GM18517 (cell line): ENCODE measurements around the gene JPH3.

Experiments
- ATAC-seq: cut with Tn5 transposase; IDR thresholded peaks from one replicate; pipeline ENCODE4 v1.9.1; 2021; ENCODE audit warnings: mild to moderate bottlenecking, moderate library complexity; ENCODE audit not compliant: unreplicated experiment

JPH3 gene

DNA sequence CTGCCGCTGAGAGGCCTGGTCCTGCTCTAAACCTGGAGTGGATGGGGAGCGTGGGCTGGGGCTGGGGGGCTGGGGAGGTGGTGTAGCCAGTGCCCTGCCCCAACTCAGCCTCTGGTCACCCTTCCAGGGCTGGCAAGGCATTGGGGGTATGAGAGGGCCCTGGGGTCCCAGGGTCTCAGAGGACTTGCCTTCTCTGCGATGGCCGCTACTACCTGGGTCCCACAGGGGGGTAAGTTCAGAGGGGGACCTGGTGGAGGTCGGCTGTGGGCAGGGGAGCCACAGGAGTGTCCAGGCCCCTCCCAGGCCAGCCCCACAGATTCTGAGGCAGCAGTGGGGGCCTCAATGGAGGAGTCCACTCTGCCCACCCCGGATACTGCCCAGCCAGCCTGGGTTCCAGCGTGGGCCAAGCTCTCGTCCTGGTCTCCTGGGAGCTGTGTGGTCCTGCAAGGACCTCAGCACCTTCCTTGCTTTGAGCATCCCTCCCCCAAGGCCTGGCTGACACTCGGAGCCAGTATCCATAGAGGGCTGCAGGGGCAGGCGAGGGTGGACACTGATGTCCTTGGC lies 20.5 kb downstream of the JPH3 start:
- ATAC-seq, result no peak

DNA sequence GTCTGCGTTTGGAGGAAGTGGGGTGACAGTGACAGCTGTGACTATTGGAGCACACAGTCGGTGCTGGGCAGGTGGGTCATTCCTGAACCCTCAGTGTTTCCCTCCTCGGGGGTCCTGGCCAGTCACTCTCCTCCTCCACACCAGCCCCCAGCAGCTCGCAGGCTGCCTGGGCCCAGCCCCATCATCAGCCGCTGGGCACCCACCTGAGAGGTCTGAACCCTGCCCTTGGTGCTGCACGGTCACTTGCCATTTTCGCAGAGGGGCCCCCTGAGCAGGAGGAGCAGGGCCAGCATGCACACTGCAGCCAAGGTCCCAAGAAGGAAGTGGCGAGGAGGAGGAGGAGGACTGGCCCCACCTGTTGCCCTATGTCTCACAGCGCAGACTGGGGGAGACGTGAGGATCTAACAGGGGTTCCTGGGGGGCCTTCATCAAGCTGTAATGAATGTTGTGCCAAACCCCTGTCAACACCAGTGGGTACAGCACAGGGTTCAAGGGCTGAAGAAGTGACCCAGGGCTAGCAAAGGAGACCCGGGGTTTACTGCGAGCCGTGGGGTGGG lies 23.0 kb downstream of the JPH3 start:
- no peak for ATAC-seq

GRCh38 chr16:87626401-87626800 lies 24.1 kb downstream of the JPH3 start:
- no peak for ATAC-seq

DNA sequence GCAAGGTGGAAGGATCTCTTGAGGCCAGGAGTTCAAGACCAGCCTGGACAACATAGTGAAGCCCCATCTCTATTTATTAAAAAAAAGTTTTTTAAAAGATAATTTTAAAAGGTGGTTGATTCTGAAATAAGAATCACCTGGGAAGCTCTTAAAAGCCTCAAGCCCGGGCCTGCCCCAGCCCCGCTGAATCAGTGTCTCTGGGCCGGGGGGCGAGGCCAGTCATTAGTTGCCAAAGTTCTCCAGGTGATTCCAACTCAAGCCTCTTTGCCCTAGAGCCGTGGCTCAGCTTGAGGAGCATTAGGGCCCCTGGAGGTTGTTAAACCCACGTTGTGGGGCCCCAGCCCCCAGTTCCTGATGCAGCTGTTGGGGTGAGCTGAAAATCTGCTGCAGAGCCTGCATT lies 24.6 kb downstream of the JPH3 start:
- no peak for ATAC-seq

DNA sequence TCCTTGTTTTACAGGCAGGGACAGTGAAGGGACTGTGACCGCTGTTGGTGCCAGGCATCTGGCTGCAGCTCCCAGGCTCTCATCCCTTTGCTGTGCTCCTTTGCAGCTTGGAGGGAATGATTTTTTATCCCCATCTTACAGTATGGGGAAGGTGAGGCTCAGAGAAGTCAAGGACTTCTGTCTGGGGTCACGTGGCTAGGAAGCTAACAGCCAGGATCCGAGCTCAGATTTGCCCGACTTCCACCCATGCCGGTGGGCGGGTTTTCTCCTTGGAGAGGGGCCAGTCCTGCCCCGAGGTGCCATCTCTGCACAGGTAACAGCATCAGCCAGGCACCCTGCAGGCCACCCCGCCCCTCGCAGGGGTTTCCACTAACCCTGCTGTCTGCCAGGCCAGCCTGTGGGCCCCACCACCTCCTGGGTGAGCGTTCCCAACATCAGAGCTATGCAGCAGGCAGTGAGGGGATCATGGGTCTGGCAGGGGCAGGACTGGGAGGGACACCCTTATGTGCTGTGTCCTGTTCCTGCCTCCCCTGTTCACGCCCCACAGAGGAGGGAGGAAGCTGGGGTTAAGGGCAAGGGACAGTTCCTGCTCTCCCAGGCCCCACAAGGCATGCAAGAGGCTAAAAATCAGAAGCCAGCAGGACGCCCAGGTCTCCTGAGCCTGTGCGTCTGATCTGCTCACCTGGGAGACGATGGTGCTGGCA lies 25.4 kb downstream of the JPH3 start:
- no peak for ATAC-seq

GRCh38 chr16:87628246-87628923 lies 26.1 kb downstream of the JPH3 start:
- ATAC-seq, result no peak

- no peak for ATAC-seq
Measured at GRCh38 chr16:87628940-87629339, 26.6 kb downstream of the JPH3 start.

- no peak for ATAC-seq
Measured at GRCh38 chr16:87631067-87631466, 28.8 kb downstream of the JPH3 start.

DNA sequence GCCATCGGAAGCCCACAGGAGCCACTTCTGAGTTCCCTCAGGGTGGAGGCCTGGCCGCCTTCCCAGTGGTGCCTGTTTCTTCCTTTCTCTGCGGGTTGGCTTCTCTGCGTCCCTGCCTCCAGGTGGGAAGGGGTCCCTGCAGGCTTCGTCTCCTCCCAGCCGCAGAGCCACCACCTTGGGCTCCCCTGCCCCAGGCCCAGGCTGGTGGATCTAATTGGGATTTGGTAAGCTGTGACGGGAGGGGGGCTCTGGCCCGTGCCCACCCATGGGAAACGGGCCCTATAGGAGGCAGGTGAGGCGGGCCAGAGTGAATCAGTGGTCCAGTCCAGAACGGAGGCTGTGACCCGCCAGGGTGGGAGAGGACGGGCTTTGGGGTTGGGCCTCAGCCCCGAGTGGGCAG lies 32.1 kb downstream of the JPH3 start:
- ATAC-seq, result no peak

DNA sequence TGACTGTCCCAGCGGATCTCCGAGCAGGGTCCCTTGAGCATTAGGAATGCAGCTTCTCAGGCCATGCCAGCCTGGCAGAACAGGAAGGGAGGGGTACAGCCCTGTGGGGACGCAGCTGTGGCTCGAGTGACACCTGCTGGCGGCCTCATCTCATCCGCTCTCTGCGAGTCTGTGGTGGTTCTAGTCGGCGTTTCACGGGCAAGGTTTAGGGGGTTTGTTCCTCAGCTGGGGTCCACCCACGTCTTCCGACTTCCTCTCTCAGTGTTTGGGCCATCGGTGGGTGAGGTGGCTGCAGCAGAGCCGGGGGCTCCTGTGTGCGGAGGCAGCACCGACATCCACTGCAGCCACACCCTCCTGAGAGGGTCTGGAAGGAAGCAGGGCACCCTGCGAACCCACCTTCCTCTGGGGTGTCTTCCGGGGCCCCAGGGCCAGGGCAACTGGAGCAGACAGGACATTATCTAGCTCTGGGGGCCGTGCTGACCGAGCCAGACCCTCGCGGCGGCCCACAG lies 33.3 kb downstream of the JPH3 start:
- ATAC-seq, result no peak

- ATAC-seq, result no peak
Measured at GRCh38 chr16:87636050-87636684, 33.9 kb downstream of the JPH3 start.

- ATAC-seq, result no peak
Measured at GRCh38 chr16:87636741-87637140, 34.4 kb downstream of the JPH3 start.

GRCh38 chr16:87637357-87637756 lies 35.0 kb downstream of the JPH3 start:
- ATAC-seq, result no peak

GRCh38 chr16:87638736-87639135 lies 36.4 kb downstream of the JPH3 start:
- no peak for ATAC-seq

DNA sequence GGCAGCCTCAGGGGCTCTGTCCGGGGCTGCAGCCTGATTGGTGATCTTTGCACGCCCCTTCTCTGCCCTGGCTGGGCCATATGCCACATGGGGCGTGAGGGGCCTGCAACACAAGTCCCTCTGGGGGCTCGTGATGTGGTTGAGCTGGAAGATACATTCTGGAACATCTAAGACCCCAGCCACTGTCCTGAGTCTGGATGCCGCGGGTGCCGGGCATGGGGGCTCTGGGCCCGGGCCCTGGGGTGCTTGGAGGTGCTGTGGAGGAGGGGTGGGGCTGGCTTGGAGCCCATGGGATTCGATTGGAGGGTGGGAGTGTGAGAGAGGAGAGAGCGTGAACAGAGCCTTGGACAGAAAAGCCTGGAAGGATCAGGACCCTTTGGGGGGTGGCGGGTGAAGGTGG lies 39.4 kb downstream of the JPH3 start:
- ATAC-seq, result no peak

- no peak for ATAC-seq
Measured at GRCh38 chr16:87642491-87642890, 40.2 kb downstream of the JPH3 start.

GRCh38 chr16:87644186-87644585 lies 41.9 kb downstream of the JPH3 start:
- ATAC-seq, result no peak

GRCh38 chr16:87644596-87644995 lies 42.3 kb downstream of the JPH3 start:
- no peak for ATAC-seq

GRCh38 chr16:87645802-87646201 lies 43.5 kb downstream of the JPH3 start:
- no peak for ATAC-seq

GRCh38 chr16:87647431-87648185 lies 45.3 kb downstream of the JPH3 start:
- no peak for ATAC-seq

DNA sequence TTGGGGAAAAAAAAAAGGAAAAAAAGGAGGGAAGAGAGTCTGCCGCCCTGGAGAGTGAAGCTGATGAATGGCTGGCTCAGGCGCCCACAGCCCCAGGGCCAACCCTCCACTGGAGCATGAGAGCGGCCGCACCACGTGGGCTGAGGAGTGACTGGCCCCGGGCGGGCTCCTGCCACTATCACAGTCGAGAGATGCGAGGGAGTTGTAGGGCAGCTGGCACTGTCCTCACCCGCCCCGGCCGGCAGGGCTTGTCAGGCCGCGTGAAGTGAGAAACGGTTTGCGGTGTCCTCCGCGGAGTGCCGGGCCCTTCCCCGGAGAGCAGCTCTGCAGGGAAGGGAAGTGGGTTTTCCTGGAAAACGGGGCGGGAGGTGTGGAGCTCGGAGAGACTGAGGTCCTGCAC lies 45.9 kb downstream of the JPH3 start:
- no peak for ATAC-seq
